Measurements from ENCODE around the gene EPS8L2.

EPS8L2 gene

GRCh38 chr11:763549-764321 is 57.7 kb downstream of the EPS8L2 start:
- DNase-seq, result no peak

GRCh38 chr11:764322-765024 is 58.4 kb downstream of the EPS8L2 start:
- DNase-seq, result no peak

GRCh38 chr11:765025-765801 is 59.2 kb downstream of the EPS8L2 start:
- DNase-seq, result no peak

- DNase-seq, result no peak
Observed at GRCh38 chr11:765802-766091, 59.7 kb downstream of the EPS8L2 start.

- no peak for DNase-seq
Observed at GRCh38 chr11:766106-766935, 60.3 kb downstream of the EPS8L2 start.

GRCh38 chr11:766936-767210 is 60.8 kb downstream of the EPS8L2 start:
- no peak for DNase-seq

- DNase-seq, result no peak
Observed at GRCh38 chr11:767238-767637, 61.2 kb downstream of the EPS8L2 start.

GRCh38 chr11:769887-770641 is 64.0 kb downstream of the EPS8L2 start:
- DNase-seq, result no peak

GRCh38 chr11:770642-771616 is 64.9 kb downstream of the EPS8L2 start:
- DNase-seq, result no peak

- DNase-seq, result no peak
Observed at GRCh38 chr11:771617-772204, 65.7 kb downstream of the EPS8L2 start.

- DNase-seq, result no peak
Observed at GRCh38 chr11:772429-773390, 66.7 kb downstream of the EPS8L2 start.

GRCh38 chr11:773425-773824 is 67.4 kb downstream of the EPS8L2 start:
- DNase-seq, result no peak

GRCh38 chr11:773830-774229 is 67.8 kb downstream of the EPS8L2 start:
- no peak for DNase-seq

- DNase-seq, result no peak
Observed at GRCh38 chr11:774873-775592, 69.0 kb downstream of the EPS8L2 start.

GRCh38 chr11:776263-776560 is 70.2 kb downstream of the EPS8L2 start:
- no peak for DNase-seq

GRCh38 chr11:776561-777287 is 70.7 kb downstream of the EPS8L2 start:
- DNase-seq, result no peak
